GM18861 (cell line): ENCODE results near the gene ARHGEF1.
"Not testable (repeated sequence)": the region's sequence is repeated elsewhere in the genome, so short reads cannot be mapped to it uniquely, and the experiment has no call there.

Experiments used
- ATAC-seq: cut with Tn5 transposase; IDR thresholded peaks from one replicate; pipeline ENCODE4 v1.9.1; 2021; ENCODE audit not compliant: unreplicated experiment

The ARHGEF1 gene

DNA sequence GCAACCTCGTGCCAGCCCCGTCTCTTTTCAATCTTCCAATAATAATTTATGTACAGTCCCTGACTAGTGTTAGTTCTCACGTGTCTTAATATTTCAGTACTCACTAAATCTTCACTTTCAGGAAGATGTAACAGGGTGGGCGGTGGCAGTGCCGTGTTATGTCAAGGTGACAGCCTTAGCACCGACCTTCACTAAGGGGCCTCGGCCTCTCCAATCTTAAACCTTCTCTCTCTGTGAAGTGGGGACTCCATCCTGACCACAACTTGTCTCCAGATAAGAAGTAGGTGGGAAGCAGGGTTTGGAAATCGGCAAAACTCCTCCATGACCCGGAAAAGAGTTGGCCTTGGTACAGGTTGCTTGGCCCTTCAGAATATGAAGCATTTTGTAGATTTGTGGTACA lies 21.1 kb upstream of the ARHGEF1 start:
- ATAC-seq, result no peak

DNA sequence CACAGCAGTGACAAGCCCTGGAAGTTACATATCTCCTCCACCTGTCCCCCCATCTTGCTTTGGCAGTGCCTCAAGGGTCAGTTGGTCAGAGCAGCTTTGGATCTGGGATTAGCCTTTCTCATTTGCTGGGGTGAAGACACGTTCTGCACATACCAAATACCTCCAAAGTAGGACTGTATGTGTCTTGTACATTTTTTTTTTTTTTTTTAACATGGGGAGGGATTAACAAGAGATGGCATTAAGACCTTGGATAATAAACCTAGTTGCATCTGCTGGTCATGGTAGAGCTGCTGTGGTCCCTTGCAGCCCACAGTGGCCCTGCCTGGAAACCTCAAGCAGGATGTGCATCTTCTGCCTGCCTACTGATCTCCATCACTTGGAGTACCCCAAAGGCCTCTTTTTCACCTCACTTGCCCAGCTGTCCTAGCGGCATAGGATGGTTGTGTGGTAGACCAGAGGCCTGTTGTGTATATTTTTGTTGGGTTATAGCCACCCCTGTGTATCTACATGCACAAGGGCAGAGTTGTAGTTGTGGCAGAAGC lies 20.5 kb upstream of the ARHGEF1 start:
- ATAC-seq, result no peak

DNA sequence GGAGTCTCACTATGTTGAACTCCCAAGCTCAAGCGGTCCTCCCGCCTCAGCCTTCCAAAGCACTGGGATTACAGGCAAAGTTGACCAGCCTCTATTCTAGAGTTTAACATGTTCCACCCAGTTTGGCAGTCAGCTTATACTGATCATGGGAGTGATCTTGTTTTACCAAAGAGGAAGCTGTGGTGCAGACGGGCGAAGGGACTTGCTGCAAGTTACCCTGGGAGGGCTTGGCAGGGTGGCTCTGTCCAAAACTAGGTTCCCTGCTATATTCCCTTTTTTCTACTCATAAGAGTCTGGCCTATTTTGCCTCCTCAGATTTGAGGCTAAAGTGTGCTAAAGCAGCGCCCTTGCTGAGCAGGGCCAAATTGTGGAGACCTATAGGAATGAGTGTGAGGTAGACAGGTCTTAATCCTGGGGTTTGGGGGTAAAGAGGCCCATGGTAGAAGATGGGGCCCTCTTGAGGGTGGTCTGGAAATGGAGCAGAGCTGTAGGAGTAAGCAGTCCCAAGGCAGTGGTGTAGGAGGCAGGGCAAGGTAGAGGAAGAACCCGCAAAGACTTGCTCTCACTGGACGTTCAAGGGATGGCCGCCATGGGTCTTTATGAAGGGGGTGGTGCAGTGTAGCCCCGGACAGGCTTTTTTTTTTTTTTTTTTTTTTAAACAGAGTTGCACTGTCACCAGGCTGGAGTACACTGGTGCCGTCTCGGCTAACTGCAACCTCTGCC lies 19.6 kb upstream of the ARHGEF1 start:
- ATAC-seq, result no peak

DNA sequence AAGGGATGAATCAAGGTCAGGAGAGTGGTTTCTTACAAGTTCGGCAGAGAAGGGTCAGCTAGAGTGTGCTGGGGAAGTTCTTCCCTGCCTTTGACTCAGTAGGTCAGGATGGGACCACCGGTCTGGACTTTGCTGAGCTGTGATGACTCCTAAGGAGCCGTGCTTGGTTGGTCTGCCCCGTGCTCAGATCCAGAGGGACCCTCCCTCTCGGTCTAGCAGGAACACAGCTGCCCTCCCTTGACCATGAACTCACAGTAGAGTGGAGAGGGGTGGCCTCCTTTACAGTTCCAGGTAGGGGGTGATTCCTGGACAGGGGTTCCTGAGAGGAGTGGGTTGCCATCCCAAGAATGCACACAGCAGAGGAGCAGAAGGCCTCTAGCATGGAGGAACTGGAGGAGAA lies 18.6 kb upstream of the ARHGEF1 start:
- no peak for ATAC-seq

DNA sequence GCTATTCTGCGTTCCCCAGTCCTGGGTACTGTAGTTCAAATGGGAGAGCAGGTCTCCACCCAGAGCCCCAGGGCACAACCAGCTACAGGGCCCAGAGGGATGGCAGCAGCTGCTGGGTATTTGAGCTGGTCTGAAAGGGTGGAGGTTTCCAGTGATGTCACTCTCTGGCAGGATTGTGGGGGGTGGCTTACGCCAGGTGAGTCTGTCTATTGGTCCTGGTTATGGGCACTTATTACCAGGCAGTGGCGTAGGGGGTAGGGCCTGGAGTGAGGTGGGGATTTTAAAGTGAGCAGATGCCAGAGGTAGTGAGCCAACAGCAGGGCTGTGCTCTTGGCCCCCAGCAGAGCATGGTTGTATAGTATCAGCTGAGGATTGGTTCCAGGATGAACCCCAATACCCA lies 16.7 kb upstream of the ARHGEF1 start:
- no peak for ATAC-seq

DNA sequence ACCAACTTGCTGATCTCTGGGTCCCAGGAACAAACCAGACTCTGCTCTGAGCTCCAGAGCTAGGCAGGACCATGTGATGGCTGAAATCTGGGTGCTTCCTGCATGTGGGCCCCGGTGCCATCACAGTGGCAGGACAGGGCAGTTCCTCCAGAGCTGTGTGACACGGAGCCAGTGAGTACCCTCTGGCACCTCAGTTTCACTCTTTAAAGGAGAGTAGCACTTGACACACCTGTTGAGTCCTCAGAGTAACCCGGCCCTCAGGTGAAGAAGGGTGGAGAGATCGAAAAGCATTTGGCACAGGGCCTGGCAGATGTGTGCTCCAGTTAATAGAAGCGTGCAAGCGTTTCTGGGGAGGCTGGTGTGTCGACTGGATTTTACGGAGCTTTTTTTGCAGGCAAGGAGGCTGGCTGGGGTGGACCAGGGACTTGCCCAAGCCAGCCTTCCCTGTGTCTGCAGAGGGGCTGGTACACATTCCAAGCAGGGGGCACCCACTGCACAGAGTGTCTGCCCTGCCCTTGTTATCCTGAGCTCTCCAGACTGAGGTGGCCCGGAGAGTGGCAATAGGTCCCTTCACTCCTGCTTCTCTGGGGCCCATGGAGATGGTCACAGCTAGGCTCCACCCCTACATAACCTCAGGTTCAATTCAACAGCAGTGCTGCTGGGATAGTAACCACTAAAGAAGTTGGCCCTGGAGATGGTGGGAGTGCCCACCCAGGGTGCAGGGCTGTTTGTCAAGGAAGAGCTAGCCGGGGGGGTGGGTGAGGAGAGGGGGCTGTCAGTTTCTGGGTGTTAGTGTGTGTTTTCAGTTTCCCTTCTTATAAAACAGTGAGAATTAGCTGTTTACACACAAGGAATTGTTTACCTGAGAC lies 14.6 kb upstream of the ARHGEF1 start:
- no peak for ATAC-seq

DNA sequence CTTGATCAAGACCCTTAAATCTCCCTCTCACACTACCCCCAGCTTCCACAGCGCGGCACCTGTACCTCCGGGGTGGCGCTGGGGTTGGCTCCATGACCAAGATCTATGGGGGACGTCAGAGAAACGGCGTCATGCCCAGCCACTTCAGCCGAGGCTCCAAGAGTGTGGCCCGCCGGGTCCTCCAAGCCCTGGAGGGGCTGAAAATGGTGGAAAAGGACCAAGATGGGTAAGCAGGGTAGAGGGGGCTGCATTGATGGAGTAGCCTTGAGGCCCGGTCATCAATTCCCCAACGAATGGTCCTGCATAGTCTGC lies 14.0 kb upstream of the ARHGEF1 start:
- ATAC-seq, result no peak

DNA sequence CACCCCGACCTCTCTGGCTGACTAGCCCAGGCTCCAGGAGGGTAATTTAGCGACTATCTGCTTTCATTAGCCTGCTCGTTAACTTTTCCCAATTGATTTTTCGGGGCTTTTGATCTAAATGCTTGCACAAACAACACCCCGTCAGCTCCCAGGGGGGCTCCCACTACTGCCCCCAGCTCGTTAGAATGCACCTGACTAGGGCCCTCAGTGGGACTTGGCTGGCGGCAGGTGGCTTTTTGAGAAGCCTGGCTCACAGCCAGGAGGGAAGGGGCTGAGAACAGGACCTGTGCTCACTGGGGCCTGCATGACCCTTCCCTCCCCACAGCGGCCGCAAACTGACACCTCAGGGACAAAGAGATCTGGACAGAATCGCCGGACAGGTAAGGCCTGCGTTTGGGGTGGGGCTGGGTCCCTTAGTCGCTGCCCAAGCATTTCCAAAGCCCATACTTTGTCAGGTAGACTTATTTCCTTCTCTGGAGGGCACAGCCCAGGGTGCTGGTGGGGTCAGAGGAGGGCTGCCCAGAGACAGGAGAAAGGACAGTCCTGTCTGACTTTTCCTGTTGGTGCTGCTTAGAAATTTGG lies 13.5 kb upstream of the ARHGEF1 start:
- no peak for ATAC-seq

DNA sequence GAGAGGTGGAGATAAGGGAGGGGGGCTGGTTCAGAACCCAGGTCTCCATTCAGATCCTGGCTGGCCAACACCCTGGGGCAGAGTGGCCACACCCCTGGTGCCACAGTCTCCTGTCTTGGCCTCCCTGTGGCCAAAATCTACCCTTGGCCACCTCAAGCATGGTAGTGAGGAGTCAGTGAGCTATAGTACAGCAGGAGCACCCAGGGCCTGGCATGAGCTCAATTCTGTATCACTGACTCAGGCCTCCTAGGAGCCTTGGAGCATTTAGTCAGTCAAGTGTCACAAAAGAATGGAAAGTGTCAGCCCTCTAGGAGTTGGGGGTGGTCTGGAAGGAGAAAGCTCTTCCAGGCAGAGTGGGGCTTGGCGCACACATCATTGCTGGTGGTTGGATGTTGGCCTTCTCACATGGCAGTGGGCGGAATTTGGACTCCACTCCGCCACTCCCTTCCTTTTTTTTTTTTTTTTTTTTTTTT lies 12.5 kb upstream of the ARHGEF1 start:
- no peak for ATAC-seq

DNA sequence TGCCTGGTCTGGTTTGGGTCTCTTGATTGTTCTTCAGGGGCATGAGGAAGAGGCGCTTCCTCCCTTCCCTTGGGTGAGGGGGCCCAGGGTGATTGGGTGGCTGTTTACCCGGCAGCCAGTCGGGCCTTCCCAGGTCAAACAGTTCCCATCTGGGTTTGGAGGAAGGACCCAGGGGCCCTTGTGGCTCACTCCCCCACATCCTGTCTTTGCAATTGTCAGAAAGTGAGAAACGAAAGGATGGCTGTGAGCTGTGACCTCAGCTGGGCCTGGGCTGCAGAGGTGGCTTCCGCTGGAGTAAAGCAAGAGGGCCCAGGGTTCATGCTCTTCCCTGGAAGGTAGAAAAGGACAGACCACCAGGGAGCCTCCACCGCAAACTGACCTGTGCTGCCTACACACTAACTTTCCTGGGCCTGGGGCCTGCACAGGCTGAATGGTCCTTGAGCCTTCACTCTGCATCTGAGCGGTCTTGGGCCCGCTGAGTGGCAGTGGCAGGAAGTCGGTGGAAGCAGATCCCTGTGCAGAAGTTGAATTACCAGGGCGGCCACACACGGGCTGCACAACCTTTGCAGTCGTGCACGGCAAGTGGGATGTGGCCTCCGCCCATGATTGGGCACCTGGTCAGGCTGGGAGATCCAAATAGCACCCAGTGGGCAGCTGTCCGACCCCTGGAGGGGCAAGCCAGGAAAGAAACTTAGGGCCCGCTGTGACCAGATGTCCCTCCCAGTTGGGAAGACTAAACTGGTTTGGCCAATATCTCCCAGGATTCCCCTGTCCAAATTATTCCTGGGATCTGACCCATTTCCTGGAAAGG lies 11.2 kb upstream of the ARHGEF1 start:
- peak; percentile 37 for ATAC-seq

DNA sequence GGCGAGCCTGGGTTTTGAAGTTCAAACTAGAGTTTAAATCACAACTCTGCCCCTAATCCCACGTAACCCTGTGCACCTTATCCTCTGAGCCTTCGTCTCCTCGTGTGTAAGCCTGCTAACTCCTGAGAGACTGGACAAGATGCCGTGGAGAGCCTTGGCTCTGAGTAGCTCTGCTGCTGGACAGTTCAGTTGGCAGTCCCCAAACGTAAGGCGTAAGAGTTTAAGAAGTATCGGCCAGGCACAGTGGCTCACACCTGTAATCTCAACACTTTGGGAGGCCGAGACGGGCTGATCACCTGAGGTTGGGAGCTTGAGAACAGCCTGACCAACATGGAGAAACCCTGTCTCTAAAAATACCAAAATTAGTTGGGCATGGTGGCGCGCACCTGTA lies 10.6 kb upstream of the ARHGEF1 start:
- no peak for ATAC-seq

DNA sequence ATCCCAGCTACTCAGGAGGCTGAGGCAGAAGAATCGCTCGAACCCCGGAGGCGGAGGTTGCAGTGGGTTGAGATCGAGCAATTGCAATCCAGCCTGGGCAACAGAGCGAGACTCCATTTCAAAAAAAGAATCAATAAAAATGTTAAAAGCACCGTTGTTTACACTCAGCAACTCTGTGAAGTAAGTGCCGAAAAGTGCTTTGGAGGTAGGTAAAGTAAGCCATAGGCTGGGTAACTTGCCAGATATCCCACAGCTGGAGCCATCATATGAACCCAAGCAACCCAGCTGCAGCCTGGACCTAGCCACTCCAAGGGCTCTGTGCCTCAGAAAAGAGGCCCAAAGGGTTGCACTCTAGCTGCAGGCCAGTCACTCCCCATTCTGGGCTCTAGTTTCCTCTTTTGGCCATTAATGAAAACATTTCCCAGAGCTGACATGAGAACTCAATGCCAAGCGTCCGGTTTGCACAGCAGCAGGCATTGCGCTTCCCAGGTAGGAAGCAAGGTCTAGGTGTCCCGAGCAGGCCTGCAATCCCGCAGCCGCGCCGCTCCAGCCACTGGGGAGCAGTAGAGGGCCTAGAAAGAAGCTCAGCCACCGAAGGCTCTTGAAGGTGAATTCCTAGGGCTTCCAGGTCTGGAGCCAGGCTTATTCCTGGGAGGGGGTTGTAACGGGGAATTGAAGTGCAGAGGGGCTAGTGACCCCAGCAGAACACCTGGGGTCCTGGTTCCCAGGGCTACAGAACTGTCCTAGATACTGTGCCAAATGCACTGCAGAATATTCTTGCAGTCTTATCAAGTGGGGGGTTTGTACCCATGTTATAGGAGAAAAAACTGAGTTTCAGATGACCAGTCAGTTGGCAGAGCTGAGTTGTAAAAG lies 10.0 kb upstream of the ARHGEF1 start:
- no peak for ATAC-seq

DNA sequence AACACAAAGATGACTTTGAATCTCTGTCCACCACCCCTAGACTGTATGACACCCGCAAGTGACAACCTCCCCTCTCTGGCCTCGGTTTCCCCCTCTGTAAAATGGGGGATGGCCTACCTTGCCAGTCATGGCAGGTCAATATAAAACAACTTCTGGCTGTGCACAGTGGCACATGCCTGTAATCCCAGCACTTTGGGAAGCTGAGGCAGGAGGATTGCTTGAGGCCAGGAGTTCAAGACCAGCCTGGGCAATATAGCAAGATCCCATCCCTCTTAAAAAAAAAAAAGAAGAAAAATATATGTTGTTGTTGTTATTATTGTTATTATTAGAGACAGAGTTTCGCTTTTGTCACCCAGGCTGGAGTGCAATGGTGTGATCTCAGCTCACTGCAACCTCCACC lies 7.0 kb upstream of the ARHGEF1 start:
- ATAC-seq, result not testable (repeated sequence)

DNA sequence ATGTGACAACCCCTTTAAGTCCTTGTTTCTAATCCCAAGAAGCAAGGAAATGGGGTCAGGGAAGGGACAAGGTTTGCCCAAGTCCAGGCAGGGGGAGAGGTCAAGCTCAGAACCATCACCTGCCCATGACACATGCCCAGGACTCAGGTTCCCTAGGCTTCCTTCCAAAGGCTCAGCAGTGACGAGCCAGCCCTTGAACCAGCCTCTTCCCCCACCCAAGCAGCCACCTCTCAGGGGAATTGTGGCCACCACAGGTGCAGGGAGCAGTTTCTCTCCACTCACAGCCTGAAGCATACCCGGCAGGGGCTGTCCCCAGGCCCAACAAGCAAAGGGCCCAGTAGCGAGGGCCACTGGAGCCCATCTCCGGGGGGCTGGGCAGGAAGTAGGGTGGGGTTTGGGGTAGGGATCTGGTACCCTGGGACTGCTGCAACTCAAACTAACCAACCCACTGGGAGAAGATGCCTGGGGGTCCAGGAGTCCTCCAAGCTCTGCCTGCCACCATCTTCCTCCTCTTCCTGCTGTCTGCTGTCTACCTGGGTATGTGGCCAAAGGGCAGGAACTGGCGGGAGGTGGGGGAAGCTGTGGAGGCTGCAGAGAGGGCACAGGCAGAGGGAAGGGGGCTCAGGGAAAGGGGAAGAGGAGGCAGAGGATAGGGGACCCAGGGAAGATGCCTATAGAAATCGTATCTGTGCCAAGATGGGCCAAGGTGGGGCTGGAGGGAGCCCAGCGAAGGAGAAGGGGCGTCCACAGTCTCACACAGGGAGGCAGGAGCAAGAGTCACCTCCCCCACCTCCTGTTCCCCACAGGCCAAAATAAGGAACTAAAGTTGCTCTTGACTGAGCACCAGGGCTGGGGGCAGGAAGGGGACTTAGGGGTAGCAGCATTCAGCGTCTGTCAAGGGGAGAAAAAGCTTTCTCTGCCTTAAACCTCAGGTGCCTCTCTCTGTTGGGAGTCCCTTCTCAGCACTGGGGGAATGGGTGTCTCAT lies 5.8 kb upstream of the ARHGEF1 start, which contains the start of gene CD79A:
Gene CD79A (plus strand): TSS at position 433 of the 986 bp plus-strand sequence. CDS start 26 bp downstream, at position 459.
- ATAC-seq, result peak; percentile 55

DNA sequence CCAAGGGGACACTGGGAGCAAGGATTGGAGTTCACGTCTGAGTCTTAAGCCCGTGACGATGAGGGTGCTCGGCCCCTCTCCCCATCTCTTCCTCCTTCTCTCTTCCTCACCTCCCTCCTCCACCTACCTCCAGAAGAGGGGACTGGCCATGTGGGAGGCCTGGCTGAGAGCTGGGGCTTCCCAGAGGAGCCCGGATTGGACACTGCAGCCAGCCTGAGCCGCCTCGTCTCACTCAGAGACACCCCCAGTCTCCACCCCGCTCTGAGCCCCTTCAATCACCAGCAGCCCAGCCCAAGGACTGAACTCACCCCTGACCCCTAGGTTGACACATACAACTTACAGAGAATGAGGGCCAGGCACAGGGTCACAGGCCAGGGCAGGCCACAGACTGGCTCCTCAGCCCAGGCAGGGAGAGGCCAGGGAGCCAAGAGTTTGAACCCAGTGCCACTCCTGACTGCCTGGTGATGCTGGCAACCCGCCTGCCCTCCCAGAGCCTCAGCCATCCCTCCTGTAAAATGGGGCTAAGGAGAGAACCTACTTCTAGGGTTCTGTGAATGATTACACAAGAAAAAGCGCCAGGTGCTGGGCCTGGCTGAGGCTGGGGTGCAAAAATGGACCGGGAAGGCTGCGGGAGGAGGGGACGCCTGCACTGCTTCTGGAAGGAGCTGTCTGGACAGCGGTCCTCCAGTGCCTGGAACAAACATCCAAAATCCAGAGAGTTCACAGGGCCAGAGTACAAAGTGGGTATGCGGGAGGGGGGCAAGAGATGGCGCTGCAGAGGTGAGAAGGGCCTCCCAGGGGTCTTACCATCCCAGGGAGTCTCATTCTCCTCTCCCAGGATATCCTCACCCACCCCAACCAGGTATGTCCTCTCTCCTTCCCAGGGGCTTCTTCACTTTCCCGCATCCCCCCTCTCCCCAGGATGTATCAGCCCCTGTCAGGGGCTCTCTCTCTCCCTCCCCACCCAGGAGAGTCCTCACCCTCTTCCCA lies 4.8 kb upstream of the ARHGEF1 start:
- no peak for ATAC-seq

DNA sequence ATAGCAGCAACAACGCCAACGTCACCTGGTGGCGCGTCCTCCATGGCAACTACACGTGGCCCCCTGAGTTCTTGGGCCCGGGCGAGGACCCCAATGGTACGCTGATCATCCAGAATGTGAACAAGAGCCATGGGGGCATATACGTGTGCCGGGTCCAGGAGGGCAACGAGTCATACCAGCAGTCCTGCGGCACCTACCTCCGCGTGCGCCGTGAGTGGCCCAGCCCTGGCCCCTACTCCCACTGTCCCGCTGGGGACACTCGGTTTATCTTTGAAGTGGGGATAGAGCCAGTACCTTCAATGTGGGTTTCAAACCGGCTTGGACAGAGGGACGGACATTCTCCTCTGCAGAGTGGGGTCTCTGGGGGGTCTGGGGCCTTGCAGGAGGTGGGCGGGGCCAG lies 3.9 kb upstream of the ARHGEF1 start:
- no peak for ATAC-seq

DNA sequence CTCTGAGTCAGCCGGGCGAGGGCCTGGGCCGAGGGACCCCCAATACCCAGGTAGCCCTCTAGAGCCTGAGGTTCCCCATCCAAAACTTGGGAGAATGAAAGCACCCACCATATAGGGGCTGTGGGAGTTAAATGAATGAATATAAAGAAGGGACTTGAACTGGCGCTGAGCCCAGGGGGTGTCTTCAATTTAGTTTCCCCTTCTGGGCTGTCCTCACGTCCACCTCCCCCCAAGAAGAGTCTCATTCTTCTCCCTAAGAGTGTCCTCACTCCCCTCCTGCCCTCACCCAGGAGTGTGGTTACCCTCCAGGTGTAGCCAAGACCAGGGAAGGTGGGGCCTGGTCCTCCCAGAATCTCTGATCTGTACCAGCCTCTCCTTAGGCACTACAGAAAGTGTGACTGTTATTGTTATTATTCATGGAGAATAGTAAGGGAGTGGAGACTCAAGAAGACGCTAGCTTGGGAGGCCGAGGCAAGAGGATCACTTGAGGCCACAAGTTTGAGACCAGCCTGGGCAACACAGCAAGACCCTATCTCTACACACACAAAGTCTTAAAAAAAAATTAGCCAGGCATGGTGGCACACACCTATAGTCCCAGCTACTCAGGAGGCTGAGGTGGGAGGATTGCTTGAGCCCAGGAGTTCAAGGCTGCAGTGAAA lies 3.2 kb upstream of the ARHGEF1 start:
- no peak for ATAC-seq
